GM18507 (cell line): ENCODE data around the gene IGSF5.

Experiments
- DNase-seq: peaks from one replicate; pipeline ENCODE4 v3.0.0; 2011; ENCODE audit warnings: low read depth; ENCODE audit not compliant: insufficient read length; ENCODE audit errors: extremely low spot score
- FAIRE-seq: peaks from 2 replicates; lab custom pipeline; 2011; peaks lifted over from hg19 to GRCh38; lab: Jason Lieb, UNC

IGSF5 gene

DNA sequence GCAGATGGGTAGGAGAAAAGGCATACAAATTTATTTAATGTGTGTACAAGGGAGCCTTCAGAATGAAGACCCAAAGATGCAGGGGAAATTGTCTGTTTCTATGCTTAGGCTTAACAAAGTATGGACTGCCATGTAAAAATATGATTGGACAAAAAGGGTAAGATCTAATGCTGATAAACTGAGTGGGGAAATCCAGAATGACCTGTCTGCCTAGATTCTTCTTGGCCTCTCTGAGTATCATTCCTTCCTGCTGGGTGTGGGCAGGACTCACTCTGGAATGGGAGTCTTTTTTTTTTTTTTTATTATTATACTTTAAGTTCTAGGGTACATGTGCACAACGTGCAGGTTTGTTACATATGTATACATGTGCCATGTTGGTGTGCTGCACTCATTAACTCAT lies 61.0 kb downstream of the IGSF5 start:
- DNase-seq (no peak), FAIRE-seq (no peak)

GRCh38 chr21:39807738-39808137 lies 62.8 kb downstream of the IGSF5 start:
- no peak for FAIRE-seq
- no peak for DNase-seq

DNA sequence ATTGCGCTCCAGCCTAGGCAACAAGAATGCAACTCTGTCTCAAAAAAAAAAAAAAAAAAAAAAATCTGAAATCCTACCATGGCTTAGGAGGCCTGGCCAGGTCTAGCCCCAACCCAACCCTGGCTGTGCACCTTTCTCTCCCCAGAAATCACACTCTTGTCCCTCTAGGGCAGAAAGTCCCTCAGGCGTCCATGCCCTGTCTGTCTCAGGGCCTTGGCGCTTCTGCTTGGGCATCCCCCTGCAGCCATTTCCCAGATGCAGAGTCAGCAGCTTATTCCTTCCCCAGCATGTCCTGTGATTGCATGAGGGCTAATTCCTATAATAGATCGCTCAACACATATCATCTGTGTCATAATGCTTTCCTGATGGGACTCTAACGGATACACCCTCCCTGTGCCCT lies 65.0 kb downstream of the IGSF5 start:
- DNase-seq (no peak), FAIRE-seq (no peak)

- DNase-seq = no peak
- no peak for FAIRE-seq
Observed at GRCh38 chr21:39812983-39813382, 68.0 kb downstream of the IGSF5 start.

GRCh38 chr21:39818557-39818956 lies 73.6 kb downstream of the IGSF5 start:
- DNase-seq (no peak), FAIRE-seq (no peak)

DNA sequence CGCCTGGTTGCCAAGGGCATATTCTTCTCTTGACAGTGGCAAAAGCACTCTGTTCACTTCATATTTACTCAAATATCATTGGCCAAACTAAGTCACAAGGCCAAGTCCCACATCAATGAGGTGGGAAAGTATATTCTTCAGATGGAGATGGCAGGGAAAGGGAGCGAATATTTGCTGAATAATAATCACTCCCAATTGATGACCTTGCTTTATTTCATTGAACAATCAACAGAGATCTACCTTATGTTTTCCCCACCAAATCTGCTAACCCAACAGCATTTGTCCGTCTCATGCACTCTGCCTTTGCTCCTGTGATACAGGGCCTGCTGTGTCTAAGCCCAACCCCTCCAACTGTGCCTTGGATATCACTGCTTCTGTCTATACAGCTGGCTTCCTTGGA lies 77.1 kb downstream of the IGSF5 start:
- DNase-seq (no peak), FAIRE-seq (no peak)

DNA sequence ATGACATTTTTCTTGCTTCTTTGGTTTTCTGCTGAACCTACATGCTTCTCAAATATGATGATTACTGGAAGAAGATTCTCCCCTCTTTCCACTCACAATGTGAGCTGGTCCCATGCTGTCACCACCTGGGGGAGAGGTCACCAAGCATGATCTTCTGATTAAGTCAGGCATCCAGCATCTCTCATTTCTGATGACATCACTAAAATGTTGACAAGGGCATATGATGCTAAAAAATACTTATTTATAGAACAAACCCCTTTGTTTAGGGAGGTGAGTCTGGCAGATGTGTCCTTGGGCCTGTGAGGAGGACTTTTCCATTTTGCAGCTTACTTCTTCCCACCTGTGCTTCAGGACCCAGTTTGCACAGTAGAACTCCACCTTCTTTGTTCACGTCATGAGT lies 80.3 kb downstream of the IGSF5 start:
- DNase-seq = no peak
- no peak for FAIRE-seq

DNA sequence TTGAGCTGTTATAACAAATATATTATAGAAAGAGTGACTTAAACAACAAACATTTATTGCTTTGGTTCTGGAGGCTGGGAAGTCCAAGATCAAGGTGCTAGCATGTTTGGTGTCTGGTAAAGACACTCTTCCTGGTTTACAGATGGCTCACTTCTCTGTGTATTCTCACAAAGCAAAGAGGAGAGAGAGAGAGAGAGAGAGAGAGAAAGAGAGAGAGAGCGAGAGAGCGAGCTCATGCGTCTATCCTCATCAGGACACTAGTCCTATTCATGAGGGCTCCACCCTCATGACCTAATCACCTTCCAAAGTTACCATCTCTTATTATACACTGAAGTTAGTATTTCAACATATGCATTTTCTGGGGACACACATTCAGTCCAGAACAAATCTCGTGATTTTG lies 89.6 kb downstream of the IGSF5 start:
- FAIRE-seq (no peak), DNase-seq (no peak)

DNA sequence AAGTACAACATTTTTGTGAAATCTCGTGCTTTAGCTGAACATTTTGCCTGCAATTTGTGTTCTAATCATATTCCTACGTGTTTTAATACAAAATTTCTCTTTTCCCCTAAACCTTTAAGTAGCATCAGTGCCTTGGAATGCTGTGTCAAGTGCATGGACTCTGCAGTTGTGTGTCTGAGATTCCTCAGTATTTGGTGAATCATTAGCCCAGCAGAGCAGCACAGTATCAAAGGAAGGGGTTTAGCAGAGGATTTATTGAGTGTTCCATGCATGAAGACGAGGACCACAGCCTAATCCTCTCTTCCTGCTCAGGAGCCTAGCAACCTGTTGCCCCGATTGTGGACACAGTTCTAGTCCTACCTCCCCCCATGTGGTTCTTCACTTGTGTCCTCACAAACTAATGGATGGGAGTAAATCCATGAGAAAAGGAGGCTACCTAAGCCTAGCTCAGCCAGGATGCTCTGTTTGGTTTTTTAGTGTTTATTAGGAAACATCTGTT lies 92.9 kb downstream of the IGSF5 start:
- DNase-seq (no peak), FAIRE-seq (no peak)

GRCh38 chr21:39840373-39841097 lies 95.6 kb downstream of the IGSF5 start:
- FAIRE-seq (no peak), DNase-seq (no peak)

- DNase-seq = no peak
- no peak for FAIRE-seq
Observed at GRCh38 chr21:39842741-39843459, 97.9 kb downstream of the IGSF5 start.

DNA sequence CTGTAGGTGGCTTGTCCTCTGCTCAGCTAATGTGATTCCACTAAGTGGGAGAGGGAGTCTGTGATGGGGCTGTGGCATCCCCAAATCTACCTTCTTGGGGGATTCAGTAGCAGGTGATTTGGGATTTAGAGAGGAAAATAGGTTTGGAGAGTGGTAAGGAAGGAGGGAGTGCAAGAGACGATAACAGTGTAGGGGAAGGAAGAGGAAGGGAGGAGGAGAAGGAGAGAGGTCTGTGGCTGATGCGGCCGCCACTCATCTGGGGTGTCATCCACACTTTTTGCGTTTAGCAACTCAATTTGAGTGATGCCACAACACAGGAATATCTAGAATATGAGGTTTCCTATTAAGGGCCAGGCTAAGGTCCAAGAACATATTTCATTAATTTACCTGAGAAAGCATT lies 98.5 kb downstream of the IGSF5 start:
- FAIRE-seq = no peak
- no peak for DNase-seq

GRCh38 chr21:39843916-39844315 lies 98.9 kb downstream of the IGSF5 start:
- DNase-seq (no peak), FAIRE-seq (no peak)

GRCh38 chr21:39845571-39846130 lies 100.7 kb downstream of the IGSF5 start:
- FAIRE-seq (no peak), DNase-seq (no peak)

GRCh38 chr21:39847877-39848276 lies 102.9 kb downstream of the IGSF5 start:
- no peak for DNase-seq
- FAIRE-seq = no peak

DNA sequence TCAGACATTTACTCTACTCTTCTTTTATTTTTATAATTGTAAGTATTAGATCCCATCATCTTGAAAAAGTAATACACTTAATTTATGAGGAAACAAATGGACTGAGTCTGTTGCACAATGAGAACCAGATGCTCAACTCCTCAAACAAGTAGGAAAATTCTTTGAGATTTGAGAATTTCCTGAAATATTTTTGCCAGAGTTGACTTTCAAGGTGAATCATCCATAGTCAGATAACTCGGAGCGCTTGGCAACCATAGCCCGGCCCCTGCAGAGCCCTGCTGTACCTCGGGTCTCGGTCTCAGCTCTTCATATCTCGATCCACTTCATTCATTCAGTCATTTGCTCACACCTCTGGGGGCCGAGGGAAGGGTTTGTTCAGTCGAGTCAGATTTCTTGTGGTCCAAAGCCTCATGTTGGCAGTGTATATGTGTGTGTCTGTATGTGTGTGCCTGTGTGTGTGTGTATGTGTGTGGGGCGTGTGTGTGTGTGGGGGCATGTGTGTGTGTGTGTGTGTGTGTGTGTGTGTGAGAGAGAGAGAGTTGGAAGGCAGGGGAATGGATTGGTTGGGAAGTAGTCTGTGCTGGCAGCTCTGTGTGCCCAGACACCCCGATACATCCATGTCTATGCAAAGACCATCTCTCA lies 104.2 kb downstream of the IGSF5 start:
- no peak for FAIRE-seq
- no peak for DNase-seq

- FAIRE-seq = no peak
- DNase-seq = no peak
Observed at GRCh38 chr21:39850333-39850732, 105.3 kb downstream of the IGSF5 start.

- no peak for DNase-seq
- no peak for FAIRE-seq
Observed at GRCh38 chr21:39851002-39851618, 106.1 kb downstream of the IGSF5 start.
